ENCODE data around the gene POLG. TPM values are rescaled to one million over a fixed set of nuclear protein-coding genes. Genes with fewer than 3 reads are reported as not detected.

The POLG gene
- total and polyA plus RNA-seq, 2 of the 13 experiments (the other 11 are each of a cell fraction or from before 2014, with no cell fraction given), result 26.6 to 35.5 TPM

- no peak for DNase-seq (ENCODE audit: low spot score)
- Histone ChIP-seq H3K4me2 (ENCODE audit: low read depth, low read length) (no peak overlapping the region), H3K27ac (ENCODE audit: extremely low read length, insufficient read depth, low read length) (no peak overlapping the region), H3K9me3 (ENCODE audit: low read length) (no peaks in the 10 kb centered on the region), H4K20me1 (ENCODE audit: insufficient read depth, low read length) (no peaks in the 10 kb centered on the region), H3K79me2 (ENCODE audit: insufficient read depth, low read length) (no peaks in the 10 kb centered on the region), H3K36me3 (replicated peaks in 1 of 2; ENCODE audit: control insufficient read depth in 1 of 2, insufficient read depth in 2 of 2, low read length in 2 of 2) (no peaks in the 10 kb centered on the region), H2AFZ (ENCODE audit: low read length) (no peak overlapping the region), H3K4me3 (replicated peaks in 1 of 3; ENCODE audit: insufficient read depth in 1 of 3, low read depth in 2 of 3, low read length in 3 of 3) (no peak overlapping the region), H3K9ac (ENCODE audit: insufficient read depth, low read depth, low read length) (no peak overlapping the region), H3K4me1 (ENCODE audit: insufficient read depth, low read length) (no peaks in the 10 kb centered on the region), H3K27me3 (ENCODE audit: control insufficient read depth in 1 of 2, insufficient read depth in 2 of 2, low read length in 2 of 2) (peaks cover 11 to 73% of the 10 kb centered on the region in 2 experiments)
- BruUV-seq (replicated peaks), result no TSS peak
- in situ Hi-C loops (cut with HindIII; ENCODE audit: extremely low pct_ligation_motif_present, low pct_unique_long_range_greater_than_20kb), result no loop called here
- TF ChIP-seq ZNF513 (CRISPR knock-in tag; conservative IDR thresholded peaks at IDR 0.05) (no peak), GLI4 (CRISPR knock-in tag; IDR thresholded peaks at IDR 0.05; ENCODE audit: borderline replicate concordance) (no peak), ZFP90 (CRISPR knock-in tag; IDR thresholded peaks at IDR 0.05; ENCODE audit: borderline replicate concordance) (no peak), ZFY (CRISPR knock-in tag; IDR thresholded peaks at IDR 0.05) (no peak), ZBTB40 (IDR thresholded peaks at IDR 0.05) (no peak), ZBTB40 (CRISPR knock-in tag; IDR thresholded peaks at IDR 0.05) (no peak), MEIS1 (CRISPR knock-in tag; IDR thresholded peaks at IDR 0.05; ENCODE audit: borderline replicate concordance) (no peak), ZBTB3 (CRISPR knock-in tag; IDR thresholded peaks at IDR 0.05; ENCODE audit: borderline replicate concordance, low read depth) (no peak), GABPB1 (CRISPR knock-in tag; IDR thresholded peaks at IDR 0.05) (no peak)
- WGBS (ENCODE audit: low lambda C conversion rate), result 5% methylated on average over 8 of the region's 31 CpGs
- POLR2A ChIA-PET, result no interaction called here
- no peak for ATAC-seq
- no peak for FAIRE-seq
- intact Hi-C loops (cut with micrococcal nuclease; ENCODE audit: unreplicated experiment), result no loop called here
- CTCF ChIA-PET (ENCODE audit: low intra/inter-chr PET ratio, low total read pairs), result no interaction called here
Measured at GRCh38 chr15:89377024-89377841, 42.6 kb upstream of the POLG start.

All from HepG2 (cell line).